Stimulated activated CD4-positive, alpha-beta T cell treated with anti-CD3 and anti-CD28 coated beads, Interleukin-12 subunit alpha, Interleukin-12 subunit beta, amount 100 ng/mL, for 4 hours (primary cell): ENCODE measurements around the gene DOCK1.

Experiments used
- DNase-seq: peaks from one replicate; pipeline ENCODE4 v3.0.0-alpha.2; 2020

The DOCK1 gene

GRCh38 chr10:127338399-127339110 is 433.3 kb downstream of the DOCK1 start:
- DNase-seq = no peak

- DNase-seq = no peak
Observed at GRCh38 chr10:127343821-127344220, 438.6 kb downstream of the DOCK1 start.

- DNase-seq = no peak
Observed at GRCh38 chr10:127344346-127344745, 439.1 kb downstream of the DOCK1 start.

GRCh38 chr10:127345231-127345965 is 440.2 kb downstream of the DOCK1 start:
- DNase-seq = no peak

DNA sequence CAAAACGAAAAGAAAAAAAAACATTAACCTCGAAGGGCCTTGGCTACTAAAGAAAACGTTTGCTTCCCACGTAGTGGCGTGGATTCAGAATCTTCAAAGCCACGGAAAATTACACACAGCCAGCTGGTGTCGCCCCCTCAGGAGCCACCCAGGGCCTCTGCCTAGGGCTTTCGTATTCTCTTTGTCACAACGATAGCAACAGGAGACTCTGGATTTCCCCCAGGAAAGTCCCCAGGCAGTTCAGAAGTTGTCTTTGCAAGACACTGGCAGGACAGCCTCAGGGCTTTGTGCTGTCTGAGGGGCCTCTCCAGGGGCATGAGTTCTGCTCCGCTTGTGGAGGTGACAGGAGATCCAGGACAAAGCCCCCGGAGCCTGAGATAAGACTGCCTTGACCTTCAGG is 441.4 kb downstream of the DOCK1 start:
- no peak for DNase-seq

- DNase-seq = no peak
Observed at GRCh38 chr10:127347202-127347959, 442.2 kb downstream of the DOCK1 start.

DNA sequence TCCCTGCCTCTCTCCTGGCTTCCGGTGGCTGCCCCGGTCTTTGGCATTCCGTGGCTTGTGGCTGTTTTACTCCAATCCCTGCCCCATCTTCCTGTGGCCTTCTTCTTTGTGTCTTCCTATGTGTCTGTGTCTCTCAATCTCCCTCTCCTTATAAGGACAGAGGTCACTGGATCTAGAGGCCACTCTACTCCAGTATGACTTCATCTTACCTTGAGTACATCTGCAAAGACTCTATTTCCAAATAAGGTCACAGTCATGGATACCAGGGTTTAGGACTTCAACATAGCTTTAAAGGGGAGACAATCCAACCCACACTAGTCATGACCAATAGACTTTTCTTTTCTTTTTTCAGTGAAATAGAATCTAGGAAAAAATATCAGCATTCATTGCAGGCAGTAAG is 444.5 kb downstream of the DOCK1 start:
- DNase-seq = no peak

- DNase-seq = no peak
Observed at GRCh38 chr10:127351542-127351941, 446.3 kb downstream of the DOCK1 start.

- no peak for DNase-seq
Observed at GRCh38 chr10:127353544-127353943, 448.3 kb downstream of the DOCK1 start.

GRCh38 chr10:127354255-127354654 is 449.0 kb downstream of the DOCK1 start:
- no peak for DNase-seq

DNA sequence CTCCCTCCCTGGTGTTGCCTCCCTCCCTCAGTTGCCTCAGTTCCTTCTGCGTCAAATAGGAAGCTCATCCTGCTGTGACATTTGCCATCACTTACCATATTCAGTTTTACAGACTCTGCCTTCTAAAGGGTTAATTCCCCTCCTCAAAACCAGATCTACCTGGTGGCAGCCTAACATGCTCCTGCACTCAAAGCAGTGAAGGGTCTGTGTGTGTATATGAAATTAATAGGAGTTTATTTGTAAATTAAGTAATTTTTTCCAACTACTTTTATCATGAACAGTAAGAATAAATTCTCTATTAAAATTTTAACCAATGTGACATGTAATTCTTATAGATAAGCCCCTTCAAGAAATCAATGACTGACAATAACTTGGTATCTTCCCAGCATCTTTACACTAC is 449.8 kb downstream of the DOCK1 start:
- no peak for DNase-seq

DNA sequence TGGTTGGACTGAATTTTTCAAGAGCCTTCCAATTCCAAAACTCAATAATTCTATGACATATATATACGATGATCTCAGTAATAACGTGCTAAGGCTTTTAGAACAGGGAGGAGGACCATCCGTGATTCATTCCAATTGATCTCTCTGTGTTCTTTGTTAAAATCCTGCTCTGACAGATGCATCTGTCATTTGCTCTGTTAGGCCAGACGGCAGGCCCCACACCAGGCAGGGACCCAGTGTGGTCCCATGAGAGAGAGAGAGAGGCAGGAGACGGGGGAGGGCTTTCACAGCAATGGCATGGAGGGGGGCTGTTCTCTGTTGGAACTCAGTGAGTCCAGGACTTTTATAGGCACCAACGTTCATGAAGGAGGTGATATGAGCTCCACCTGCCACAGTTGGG is 451.1 kb downstream of the DOCK1 start:
- DNase-seq = no peak

DNA sequence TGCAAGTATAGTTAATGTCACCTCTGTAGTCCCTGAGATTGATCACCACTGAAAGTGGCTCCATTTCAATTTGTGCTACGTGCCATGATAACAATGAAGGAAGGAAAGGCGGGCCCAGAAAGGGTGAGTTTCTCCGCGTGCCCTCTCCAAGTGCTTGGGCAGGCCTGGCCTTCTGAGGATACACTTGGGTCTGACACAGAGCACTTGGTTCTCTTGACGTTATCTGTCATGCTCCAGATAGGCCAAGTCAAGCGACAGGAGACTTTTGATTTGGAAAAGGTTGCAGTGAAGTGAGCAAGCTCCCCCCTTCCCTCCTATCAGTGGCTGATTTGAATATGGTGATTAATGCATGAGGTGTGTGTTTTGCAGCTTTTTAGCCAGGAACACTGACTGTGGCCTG is 452.0 kb downstream of the DOCK1 start:
- DNase-seq = no peak

DNA sequence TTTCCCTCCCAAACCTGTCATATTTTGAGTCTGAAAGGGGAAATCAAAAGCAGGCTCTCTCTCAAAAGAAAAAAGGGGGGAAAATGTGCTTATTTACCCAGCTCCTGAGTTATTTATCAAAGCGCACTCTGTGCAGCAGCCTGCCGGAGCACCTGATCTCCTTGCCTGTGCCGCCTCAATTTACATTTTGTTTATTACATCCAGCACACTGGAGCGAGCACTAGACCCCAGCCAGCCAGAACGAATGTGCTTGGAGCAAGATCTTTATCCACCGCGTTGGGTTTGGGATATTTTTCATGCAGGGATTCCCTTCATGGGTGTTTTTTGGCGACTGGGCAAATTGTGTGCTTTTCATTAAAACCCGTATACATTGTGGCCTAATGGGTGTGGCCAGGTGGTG is 453.1 kb downstream of the DOCK1 start:
- no peak for DNase-seq

DNA sequence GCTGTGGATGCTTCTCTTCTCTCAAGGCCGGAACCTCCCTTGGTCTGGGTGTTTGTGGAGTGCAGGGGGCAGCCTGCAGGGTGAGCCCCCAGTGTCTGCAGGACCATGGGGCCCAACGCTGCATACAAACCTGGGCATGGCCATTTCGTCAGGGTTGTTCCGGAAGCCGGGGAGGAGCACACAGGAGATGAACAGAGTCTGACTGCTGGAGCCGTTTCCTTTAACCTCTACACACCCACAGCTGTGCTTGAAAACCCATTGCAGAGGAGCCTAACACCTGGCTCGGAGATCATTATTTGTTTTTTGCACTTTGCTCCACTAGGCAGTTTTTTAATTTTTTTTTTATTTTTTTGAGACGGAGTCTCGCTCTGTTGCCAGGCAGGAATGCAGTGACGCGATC is 458.8 kb downstream of the DOCK1 start:
- no peak for DNase-seq

DNA sequence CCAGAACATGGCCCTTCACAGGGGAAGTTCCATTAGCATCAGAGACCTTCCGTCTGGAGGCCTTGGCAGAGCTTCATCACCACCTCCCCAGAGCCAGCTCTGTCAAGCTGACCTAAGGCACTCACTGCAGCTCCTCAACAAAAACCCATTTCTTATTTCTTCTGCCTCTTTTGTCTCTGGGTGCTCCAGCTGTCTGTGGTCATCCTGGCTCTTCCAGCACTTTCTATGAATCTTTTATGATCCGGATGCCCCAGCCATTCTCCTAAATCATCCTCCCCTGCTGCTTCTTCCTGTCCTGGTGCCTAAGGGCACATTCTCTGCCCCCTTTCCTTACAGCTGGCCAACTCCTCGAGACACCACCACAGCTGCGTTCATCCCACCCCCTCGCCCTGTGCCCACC is 462.9 kb downstream of the DOCK1 start:
- no peak for DNase-seq

GRCh38 chr10:127368929-127369328 is 463.7 kb downstream of the DOCK1 start:
- DNase-seq = no peak

GRCh38 chr10:127370601-127371000 is 465.4 kb downstream of the DOCK1 start:
- DNase-seq = no peak

- DNase-seq = no peak
Observed at GRCh38 chr10:127372361-127372760, 467.1 kb downstream of the DOCK1 start.

DNA sequence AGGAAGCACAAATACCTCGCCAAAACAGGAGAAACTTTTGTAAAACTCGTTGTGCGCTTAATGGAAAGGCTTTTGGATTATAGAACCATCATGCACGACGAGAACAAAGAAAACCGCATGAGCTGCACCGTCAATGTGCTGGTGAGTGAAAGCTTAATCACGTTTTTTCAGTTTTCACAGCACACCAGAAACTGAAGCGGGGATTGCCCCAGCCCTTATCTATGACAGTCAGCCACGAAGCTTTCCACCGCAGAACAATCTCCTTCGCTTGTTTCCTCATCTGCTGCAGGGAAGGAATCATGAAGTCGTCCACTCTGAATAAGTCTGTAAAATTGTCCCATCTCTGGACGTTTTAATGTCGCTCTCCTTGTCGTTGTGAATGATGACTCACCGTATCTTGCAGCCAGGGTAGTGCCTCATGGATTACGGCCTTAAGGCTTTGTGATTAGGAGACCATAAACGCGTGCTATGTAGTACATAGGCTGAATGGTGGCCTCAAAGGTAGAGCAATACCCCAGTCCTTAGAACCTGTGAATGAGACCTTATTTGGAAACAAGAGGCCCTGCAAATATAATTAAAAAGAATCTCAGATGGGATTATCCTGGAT is 468.9 kb downstream of the DOCK1 start:
- no peak for DNase-seq

DNA sequence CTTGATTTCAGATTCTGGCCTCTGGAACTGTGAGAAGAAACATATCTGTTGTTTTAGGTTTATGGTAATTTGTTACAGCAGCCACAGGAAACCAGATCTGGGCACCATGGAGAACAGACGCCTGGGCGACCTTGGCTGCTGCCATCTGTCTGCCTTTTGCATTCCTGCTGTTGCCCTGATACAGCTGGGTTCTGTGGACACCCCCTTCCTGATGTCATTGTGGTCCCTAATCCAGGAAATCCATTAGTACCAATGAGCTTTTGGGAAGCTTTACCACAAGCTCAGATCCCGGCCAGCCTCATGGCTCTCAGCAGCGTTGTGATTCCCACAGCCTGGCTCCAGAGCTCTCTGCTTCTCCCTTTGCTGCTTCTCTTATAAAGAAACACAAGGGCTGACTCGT is 469.7 kb downstream of the DOCK1 start:
- DNase-seq = no peak

GRCh38 chr10:127375461-127375860 is 470.2 kb downstream of the DOCK1 start:
- DNase-seq = no peak

GRCh38 chr10:127376071-127376470 is 470.8 kb downstream of the DOCK1 start:
- no peak for DNase-seq

GRCh38 chr10:127378628-127379027 is 473.4 kb downstream of the DOCK1 start:
- no peak for DNase-seq
